Measurements from ENCODE around the gene UIMC1. TPM values are rescaled to one million over a fixed set of nuclear protein-coding genes. Genes with fewer than 3 reads are reported as not detected.

Gene UIMC1
- total RNA-seq, 1 experiment from 2014 or later = 38.4 TPM

- no peak overlapping the region for H3K4me2 ChIP-seq (ENCODE audit: low read length)
- ChIA-PET CTCF (no interaction called here), POLR2A (no interaction called here), RAD21 (ENCODE audit: low non-redundant PET in 1 of 2, low total read pairs in 2 of 2, uncharacterized antibody in 2 of 2, unreplicated experiment in 2 of 2) (no interaction called here)
- BruUV-seq (replicated peaks) = no TSS peak
- TF ChIP-seq YY1 (IDR thresholded peaks at IDR 0.05; ENCODE audit: extremely low read depth, insufficient replicate concordance, low read depth, low read length) (no peak), SRF (IDR thresholded peaks at IDR 0.05; ENCODE audit: low read depth) (no peak), SP1 (IDR thresholded peaks at IDR 0.05; ENCODE audit: low read depth) (no peak), EGR1 (IDR thresholded peaks at IDR 0.05; ENCODE audit: low read depth) (no peak), CEBPB (IDR thresholded peaks at IDR 0.05; ENCODE audit: low read depth) (no peak), CBX3 (IDR thresholded peaks at IDR 0.05; ENCODE audit: low read depth) (no peak), ZNF274 (IDR thresholded peaks at IDR 0.05; ENCODE audit: low read depth, low read length) (no peak), EZH2phosphoT487 (IDR thresholded peaks at IDR 0.05; ENCODE audit: borderline replicate concordance) (no peak), SIN3A (IDR thresholded peaks at IDR 0.05; ENCODE audit: low read depth) (no peak), POLR2A (IDR thresholded peaks at IDR 0.05; ENCODE audit: borderline replicate concordance, extremely low read depth, insufficient read depth, insufficient read length) (no peak), JUND (IDR thresholded peaks at IDR 0.05) (no peak), ZBTB33 (IDR thresholded peaks at IDR 0.05; ENCODE audit: extremely low read depth, insufficient replicate concordance, low read length) (no peak), POLR2AphosphoS5 (IDR thresholded peaks at IDR 0.05; ENCODE audit: low read depth, low read length) (no peak), RAD21 (IDR thresholded peaks at IDR 0.05; ENCODE audit: low read depth) (no peak), ZFX (IDR thresholded peaks at IDR 0.05) (no peak), TCF7L2 (IDR thresholded peaks at IDR 0.05; ENCODE audit: borderline replicate concordance, extremely low read depth, insufficient read depth, insufficient read length) (no peak), REST (IDR thresholded peaks at IDR 0.05; ENCODE audit: low read depth) (no peak)
- TF ChIP-seq, protein P1, sequence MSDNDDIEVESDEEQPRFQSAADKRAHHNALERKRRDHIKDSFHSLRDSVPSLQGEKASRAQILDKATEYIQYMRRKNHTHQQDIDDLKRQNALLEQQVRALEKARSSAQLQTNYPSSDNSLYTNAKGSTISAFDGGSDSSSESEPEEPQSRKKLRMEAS (IDR thresholded peaks at IDR 0.05) = no peak
- no peaks in the 10 kb centered on the region for H3K9me2 ChIP-seq (ENCODE audit: insufficient read depth)
- H2AFZ ChIP-seq (ENCODE audit: low read depth, low read length, poor library complexity, severe bottlenecking) = no peak overlapping the region
- H3K79me2 ChIP-seq (ENCODE audit: insufficient read depth, low read length) = no peaks in the 10 kb centered on the region
- no peaks in the 10 kb centered on the region for H3K27me3 ChIP-seq (ENCODE audit: insufficient read depth, low read length)
- intact Hi-C loops (cut with micrococcal nuclease) = no loop called here
- H3K9me3 ChIP-seq (ENCODE audit: control insufficient read depth in 1 of 2, insufficient read depth in 1 of 2, low read depth in 1 of 2, low read length in 2 of 2) = no peaks in the 10 kb centered on the region
- no peak overlapping the region for H3K27ac ChIP-seq (ENCODE audit: low read depth, low read length)
- no peaks in the 10 kb centered on the region for H3K4me1 ChIP-seq (ENCODE audit: control insufficient read depth in 1 of 2, insufficient read depth in 2 of 2, low read length in 2 of 2)
- H3K4me3 ChIP-seq (replicated peaks in 1 of 2; ENCODE audit: low read depth in 1 of 2, low read length in 2 of 2) = no peak overlapping the region
- H4K20me1 ChIP-seq (ENCODE audit: insufficient read depth) = no peaks in the 10 kb centered on the region
- ATAC-seq = no peak
- no peak overlapping the region for H3K9ac ChIP-seq (ENCODE audit: low read length)
- H3K36me3 ChIP-seq (ENCODE audit: control insufficient read depth in 1 of 2, insufficient read depth in 2 of 2, low read length in 2 of 2) = no peaks in the 10 kb centered on the region
- no peak for DNase-seq (ENCODE audit: low read depth, low spot score)
Measured at GRCh38 chr5:176857216-176857893, 149.2 kb downstream of the UIMC1 start.

Measured in HCT116 (cell line).